GM21723 (cell line): Measurements from ENCODE around the gene GTF2F2.

Experiments
- ATAC-seq: cut with Tn5 transposase; IDR thresholded peaks from one replicate; pipeline ENCODE4 v1.9.1; 2021; ENCODE audit warnings: mild to moderate bottlenecking, moderate library complexity; ENCODE audit not compliant: unreplicated experiment

GTF2F2 gene

DNA sequence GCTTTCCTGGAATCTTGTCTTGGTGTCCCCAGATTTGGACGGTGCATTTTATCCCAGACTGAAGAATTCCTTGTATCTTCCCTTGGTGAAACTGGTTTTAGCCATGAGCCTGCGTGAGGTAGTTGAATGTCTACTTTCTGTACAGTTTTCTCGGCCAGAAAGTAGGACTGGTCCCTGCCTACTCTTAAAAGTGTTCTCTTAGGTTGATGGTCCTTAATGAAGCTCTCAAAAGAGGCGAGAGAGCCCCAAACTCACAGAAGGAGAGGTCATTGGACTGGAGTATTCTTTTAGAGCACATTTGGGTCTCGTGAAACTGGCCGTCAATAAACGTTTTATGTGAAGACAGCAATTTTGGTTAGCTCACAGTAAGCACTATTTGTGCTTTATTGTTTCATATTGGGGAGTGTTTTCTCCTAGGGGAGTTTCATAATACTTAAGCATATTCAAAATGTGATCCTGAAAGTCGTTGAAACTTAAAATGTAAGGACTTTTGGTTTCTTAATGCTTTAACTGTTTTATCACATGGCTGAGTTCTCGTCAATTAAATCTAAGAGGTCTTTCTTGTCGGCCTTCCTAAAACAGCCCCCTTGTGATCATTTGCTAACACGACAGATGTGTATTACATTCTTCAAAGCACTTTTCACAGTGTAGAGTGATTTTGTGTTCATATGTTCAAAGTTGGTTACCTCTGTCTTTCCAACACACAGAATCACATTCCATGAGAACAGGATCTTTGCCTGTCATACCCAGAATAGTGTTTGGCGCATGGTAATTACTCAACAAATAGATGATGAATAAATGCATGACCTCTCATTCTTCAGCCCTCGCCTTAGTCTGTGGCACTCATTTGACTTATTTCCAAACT, 889 bp downstream of the GTF2F2 start:
- peak; percentile 8 for ATAC-seq

DNA sequence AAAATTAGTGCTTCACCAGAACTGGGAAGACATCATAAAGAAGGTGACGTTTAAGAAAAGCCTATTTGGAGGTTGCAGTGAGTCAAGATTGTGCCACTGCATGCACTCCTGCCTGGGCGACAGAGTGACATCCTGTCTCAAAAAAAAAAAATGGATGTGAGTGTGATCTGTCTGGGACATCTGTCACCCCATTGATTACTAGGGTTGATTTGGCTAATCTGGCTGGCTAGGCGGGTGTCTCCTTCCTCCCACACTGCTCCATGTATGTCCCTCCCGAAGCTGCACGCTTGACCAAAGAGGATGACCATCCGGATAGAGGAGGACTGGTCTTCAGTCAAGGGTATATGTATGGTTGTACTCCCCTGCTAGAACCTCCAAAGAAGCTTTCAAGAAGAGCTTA, 2.6 kb downstream of the GTF2F2 start:
- no peak for ATAC-seq

DNA sequence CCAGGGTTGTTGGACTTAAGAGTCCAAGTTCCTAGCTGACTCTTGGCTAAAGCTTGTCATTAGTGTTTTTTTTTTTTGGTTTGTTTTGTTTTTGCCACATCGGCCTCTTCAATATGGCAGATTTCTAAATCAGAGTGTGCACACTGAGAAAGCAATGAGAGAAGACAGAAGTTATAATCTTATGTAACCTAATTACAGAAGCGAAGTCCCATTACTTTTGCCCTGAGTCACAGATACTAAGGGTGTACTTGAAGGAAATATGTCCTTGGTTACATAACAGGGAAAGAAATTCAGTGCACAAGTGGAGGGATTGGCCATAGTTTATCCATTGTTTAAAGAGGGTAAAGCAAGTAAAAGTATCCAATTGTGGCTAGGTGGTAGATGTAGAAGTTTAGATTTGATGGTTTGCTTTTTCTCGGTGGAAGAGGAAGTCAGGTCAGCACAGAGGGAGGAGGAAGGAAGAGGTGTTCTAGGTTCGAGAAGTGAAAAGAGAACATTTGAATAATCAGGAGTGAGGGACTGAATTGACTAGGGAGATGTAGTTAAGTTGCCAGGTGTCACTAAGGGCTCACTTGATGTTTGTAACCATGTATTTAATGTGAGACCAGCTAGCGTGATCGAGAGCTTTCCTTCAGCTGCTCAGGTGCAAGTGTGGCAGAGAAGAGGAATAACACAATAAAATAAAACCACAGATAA, 12.2 kb downstream of the GTF2F2 start:
- ATAC-seq, result peak; percentile 89

DNA sequence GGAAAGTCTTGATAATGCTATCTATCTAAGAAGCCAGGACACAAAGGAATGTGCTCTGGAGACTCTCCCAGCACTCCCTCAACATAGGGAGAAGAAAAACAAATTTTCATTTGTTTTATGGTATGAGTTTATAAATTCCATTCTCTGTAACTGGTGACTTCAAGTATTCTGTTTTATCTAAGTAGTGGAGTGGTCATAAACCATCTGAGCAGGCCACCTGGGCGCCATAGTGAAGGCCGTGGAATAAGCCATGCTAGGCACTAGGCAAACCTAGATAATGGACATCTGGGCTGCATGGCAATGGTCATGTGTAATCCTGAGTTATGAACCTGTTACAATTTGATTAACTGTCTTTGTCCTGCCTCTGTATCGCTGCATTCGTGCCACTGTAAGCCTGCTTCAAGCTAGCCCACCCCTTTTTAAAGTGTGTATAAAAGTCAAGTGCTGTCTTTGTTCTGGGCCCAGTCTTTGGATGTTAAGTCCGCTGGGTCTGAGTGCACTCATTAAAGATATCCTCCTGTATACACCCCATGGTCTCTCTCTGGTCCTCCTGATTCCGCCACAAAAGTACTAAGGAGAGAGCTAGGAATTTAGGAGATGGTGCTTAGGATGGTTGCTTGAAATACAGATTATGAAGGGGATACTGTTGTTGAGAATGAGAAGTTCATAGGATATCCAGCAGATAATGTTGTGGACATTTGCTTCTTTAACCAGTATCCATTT, 13.2 kb downstream of the GTF2F2 start:
- no peak for ATAC-seq

DNA sequence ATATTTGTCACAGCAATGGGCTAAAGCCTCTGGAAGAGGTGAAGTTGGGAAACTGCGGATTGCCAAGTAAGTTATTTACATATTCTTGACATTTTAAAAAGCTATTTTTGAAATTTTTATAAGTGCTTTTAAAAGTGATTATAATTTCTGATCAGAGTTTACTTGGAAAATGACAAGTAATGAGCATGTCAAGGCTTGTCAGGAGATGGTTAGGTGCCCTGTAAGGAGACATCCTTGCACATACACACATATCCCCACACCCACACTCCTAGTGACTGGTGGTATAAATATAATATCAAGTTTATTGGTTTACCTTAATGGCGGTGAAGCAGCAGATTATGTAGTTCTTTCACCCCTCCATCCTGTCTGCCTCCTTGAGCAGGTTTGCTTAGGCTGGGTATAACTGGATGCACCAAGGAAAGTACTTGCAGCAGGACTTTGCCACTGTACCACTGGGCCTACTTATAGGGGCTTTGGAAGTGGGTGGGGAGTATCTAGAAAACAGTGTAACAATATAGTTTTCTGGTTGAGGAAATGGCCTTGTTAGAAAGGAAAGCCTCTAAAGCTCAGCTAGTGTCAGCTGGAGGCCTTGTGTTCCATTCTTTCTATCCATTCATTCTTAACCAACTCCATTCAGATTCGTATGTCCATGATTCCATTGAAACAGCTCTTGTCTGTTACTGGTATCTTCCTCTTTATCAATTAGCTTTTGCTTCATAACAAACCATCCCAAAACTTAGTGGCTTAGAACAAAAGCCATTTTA, 16.6 kb downstream of the GTF2F2 start:
- no peak for ATAC-seq

DNA sequence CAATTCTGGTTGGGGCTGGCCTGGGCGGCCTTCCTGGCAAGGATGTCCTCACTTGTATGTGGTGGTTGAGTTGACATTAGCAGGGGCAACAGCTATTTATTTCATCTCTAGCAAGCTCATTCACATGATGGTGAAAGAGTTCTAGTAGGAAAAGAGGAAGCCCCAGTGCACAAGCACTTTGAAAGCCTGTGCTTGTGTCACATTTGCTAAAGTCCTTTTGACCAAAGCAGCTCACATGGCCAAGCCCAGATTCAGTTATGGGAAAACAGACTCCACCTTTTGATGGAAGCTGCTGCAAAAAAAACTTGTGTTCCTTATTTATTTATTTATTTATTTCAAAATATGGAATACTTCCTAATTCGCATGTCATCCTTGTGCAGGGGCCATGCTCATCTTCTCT, 17.2 kb downstream of the GTF2F2 start:
- ATAC-seq, result no peak

DNA sequence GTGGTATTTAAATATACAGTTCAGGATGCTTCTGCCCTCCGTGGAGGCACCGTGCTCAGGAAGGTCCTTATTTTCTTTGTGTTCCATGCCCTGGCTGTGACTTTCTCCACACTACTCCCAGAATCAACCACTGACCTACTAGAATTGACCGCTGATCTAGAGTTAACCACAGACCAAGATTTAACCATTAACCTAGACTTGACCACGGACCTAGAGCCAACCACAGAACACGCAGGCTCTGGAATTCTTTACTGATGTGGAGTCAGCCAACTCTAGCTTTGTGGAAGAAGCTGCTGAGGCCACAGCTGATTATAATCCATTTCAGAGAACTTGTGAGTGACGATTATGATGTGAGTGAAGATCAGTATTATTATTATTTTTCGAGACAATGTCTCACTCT, 18.0 kb downstream of the GTF2F2 start:
- ATAC-seq, result no peak

DNA sequence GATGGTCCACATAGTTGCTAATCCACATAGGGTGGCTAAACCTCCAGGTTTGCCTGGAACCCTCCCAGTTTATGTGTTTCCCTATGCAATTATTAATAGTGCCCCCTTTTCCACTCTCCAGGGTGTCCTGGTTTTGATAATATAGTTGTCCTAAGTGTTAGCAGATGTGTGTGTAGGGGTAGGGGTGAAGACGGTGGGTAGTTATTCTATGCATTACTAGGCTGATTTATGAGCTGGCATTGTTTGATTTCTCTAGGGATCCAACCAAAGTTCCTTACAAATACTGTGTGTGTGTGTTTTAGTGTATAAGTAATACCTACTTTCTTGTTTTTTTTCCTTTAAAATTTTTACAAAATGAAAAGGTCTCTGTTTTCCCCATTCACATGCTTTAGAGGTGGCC, 21.1 kb downstream of the GTF2F2 start:
- no peak for ATAC-seq

DNA sequence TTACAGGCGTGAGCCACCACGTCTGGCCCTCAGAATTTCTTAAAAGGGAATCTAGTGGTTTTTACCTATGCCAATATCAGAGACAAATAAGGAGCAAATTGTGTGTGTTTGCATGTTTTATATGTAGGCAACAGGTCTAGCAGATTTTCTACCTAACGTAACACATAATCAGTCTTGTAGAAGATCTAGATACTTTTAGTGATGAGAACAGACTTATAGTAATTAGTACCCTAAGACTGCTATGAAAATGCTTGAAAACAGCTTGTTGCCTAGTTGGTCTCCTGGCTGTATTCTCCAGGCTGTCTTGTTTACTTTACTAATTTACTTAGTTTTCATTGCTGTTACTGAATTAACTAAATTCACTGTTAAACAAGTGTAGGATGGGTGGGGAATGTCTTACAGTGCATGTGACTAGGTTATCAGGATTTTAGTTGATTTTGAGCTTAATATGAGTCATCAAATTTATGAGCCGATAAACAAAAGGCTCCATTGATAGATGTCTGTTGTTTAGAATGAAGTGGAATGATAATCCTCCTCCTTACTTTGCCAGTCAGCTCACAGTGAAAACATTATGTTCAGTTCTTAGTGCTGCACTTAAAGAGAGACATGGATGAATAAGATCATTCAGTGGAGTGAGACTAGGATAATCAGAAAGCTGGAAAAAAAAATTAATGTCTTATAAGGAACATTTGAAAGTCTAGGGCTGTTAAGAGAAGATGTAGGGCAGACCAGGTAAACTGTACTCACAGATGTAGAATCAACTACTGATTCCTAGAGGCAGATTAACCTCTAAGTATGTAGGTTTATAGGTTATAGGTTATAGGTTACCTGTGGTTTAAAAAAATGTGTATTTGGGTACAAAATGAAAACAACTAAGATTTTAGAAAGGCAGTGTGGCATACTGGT, 22.4 kb downstream of the GTF2F2 start:
- no peak for ATAC-seq

DNA sequence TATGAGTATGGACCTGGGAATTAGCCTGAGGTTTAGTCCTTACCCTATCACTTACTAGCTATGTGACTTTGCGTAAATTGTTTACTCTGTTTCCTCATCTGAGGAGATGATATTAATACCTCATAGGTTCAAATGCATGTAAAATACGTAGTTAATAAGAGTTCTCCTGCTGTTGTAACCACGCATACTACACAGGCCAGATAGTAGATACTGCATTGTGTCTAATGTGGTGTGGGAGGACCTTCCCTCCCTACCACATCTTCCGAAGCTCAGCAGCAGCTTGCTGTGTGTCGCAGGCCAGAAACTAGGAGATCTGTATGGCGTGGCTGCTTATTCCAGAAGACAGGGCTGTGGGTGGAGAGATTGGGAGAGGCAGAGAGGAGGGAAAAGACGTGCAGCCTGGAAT, 23.0 kb downstream of the GTF2F2 start:
- ATAC-seq, result no peak

DNA sequence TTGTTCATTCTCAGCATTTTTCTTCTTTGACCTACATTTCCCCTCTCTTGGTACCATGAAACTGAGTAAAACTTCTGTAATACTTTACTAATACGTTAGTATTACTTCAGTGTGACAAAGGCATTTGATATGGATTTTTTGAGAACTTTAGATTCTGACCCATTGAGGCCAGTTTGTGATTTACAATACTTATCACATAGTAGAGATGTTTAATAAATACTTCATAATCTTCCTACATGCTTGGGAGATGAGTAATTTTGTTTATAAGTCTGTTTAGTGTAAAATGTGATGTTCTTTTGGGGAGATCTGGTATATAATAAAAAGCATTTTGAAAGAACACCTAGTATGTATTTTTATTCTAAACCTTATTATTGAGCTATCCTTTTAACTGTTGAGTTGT, 29.7 kb downstream of the GTF2F2 start:
- no peak for ATAC-seq

DNA sequence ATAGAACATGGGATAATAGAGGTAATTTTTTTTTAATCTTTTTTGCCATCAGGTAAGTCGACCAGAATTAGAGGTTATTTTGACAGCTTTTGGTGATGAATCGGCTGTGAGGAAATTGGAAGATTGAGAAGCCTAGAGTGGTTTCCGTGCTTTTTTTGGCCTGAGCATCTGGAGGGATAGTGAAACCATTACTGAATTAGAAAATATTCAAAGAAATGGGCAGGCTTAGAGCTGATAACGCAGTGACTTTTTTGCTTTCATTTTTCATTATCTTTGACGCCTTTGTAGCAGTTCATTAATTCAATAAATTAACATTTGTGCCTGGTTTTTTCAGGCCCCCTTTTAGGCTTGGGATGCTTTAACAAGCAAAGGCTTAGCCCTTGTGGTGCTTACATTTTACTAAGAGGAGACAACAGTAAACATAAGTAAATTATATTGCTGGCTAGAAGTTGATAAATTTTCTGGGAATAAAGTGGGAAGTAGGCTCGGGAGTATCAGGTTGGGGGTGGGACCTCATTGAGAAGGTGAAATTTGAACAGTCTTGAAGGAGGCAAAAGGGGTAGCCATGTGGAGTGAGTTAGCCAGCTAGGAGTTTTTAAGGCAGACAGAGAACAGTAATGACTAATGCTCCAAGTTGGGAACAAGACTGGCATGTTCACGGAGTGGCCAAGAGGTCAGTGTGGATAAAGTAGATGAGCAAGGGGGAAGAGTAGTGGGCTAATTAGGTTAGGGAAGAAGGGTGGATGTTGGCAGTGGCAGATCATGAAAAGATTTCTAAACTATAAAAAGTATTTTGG, 36.5 kb downstream of the GTF2F2 start:
- ATAC-seq, result no peak

DNA sequence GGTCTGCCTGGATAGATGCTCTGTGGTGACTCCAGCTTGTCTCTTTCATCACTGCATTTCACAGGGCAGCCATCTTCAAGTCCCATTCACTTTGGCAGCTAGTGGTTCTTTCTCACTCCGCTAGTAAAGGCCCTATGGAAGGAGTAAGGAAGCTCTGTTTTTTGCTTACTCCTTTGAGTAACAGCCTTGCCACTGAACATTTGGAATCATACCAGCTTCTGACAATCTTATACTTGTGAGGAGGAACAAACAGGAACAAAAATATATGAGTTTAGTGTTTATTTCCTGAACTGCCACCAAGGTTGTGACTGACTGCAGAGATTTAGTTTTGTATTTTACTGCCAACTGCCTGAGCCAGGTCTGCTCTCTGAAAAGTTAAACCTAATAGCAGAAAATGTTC, 41.9 kb downstream of the GTF2F2 start:
- ATAC-seq, result no peak

DNA sequence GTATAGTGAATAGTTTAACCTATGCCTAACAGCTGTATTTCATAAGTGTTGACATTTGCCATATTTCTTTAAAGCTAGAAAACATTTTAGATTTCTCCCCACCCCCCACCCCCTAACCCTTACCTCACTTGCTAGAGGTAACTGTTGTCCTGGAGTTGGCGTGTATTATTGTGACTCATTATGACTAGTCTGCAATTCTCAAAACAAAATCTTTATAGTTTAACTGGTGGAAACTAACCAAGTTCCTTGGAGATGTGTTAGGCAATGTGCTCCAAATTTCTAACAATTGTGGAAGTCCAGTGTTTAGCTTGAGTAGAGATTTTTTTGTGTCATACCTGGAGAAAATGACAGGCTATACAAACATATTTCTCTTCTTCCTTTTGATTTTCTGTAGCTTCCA, 42.5 kb downstream of the GTF2F2 start:
- ATAC-seq, result no peak

DNA sequence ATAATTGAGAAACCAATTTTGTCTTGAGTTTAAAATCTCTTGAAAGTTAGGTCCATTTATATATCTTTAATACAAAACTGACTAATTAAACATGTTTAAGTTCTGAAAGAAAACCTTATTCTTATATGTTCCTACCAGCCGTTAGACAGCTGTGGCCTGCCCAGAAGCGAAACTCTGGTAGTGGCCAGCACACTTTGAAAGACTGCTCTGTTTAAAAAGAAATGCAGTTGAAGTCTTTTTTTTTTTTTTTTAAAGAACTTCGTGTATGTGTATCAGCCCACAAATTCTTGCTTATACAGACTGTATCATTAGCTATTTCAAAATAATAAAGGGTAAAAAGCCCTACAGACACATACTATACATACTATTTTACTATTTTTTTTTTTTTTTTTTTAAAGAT, 46.5 kb downstream of the GTF2F2 start:
- ATAC-seq, result no peak

DNA sequence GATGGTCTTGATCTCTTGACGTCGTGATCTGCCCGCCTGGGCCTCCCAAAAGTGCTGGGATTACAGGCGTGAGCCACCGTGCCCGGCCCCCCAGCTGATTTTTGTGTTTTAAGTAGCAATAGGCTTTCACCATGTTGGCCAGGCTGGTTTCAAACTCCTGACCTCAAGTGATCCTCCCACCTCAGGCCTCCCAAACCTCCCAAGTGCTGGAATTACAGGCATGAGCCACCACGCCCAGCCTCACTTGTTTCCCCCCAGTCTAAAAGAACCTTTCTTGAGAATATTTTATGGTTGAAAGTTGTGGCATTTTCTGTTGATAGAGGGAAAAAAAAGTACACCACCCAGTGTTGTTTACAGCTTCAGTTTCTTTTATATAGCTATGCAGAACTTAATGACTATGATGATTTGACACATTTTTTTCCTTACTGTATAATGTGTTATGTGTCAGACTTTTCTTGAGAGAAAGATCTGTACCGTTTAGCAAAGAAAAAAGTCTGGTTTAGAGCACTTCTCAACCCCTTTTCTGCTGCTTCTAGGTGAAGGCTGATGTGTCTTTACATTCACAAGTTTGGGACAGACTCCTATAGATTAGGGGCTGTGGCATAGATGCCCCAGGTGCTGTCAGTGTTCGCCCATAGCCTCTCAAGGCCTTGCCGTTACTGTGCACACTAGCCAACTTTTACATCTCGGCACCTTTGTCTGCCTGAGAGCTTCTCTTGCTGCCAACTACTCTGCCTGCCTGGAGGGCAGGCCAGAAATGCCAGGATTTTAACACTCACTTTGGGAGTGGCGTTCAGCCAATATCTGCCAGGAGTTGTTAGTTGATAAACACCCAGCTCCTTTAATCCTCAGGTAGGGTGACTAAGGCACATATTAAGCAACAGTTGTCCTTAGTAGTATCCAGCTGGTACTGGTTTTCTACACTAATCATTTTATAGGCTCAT, 47.6 kb downstream of the GTF2F2 start:
- no peak for ATAC-seq

DNA sequence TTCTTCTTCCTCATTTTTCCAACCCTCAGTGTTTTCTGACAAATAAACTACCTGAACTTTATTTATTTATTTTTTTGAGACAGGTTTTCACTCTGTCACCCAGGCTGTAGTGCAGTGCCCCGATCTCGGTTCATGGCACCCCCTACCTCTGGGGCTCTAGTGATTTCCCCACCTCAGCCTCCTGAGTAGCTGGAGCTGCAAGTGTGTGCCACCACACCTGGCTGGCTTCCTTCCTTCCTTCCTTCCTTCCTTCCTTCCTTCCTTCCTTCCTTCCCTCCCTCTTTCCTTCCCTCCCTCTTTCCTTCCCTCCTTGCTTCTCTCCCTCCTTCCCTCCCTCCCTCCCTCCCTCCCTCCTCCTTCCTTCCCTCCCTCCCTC, 48.2 kb downstream of the GTF2F2 start:
- ATAC-seq, result no peak

DNA sequence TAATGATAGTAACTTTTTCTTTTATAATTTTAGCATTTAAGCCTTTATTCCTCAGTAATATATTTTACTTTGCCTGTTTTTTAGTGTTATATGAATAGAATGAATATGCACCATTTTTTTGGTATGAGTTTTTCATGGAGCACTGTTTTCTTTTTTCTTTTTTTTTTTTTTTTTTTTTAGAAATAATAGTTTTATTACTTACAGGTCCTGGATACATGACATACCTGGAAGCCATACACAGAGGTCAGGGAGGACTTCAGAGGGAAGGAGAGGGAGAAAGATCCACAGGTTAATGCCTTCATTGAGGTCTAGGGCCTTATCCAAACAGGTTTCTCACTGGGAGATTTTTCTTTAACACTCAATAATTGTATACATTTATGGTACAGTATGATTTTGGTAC, 54.2 kb downstream of the GTF2F2 start:
- ATAC-seq, result no peak
